ENCODE measurements around the gene GABRG3.

GABRG3 gene

GRCh38 chr15:27466758-27467157 lies 495.8 kb downstream of the GABRG3 start:
- H3K4me3 ChIP-seq (ENCODE audit: low read length) = no peak overlapping the region
- no peak for TF ChIP-seq ZNF274 (IDR thresholded peaks at IDR 0.05; ENCODE audit: low read depth, low read length)

GRCh38 chr15:27468151-27468591 lies 497.2 kb downstream of the GABRG3 start:
- TF ChIP-seq ZNF274 (IDR thresholded peaks at IDR 0.05; ENCODE audit: low read depth, low read length) = no peak
- H3K4me3 ChIP-seq (ENCODE audit: low read length) = no peak overlapping the region

- TF ChIP-seq ZNF274 (IDR thresholded peaks at IDR 0.05; ENCODE audit: low read depth, low read length) = no peak
- no peak overlapping the region for H3K4me3 ChIP-seq (ENCODE audit: low read length)
Measured at GRCh38 chr15:27473845-27474244, 502.9 kb downstream of the GABRG3 start.

- no peak for TF ChIP-seq ZNF274 (IDR thresholded peaks at IDR 0.05; ENCODE audit: low read depth, low read length)
Measured at GRCh38 chr15:27475395-27475794, 504.4 kb downstream of the GABRG3 start.

GRCh38 chr15:27479296-27480140 lies 508.5 kb downstream of the GABRG3 start:
- TF ChIP-seq ZNF274 (IDR thresholded peaks at IDR 0.05; ENCODE audit: low read depth, low read length) = no peak
- no peak overlapping the region for H3K4me3 ChIP-seq (ENCODE audit: low read length)

More at GRCh38 chr15:27475395-27475794, 504.4 kb downstream of the GABRG3 start:
- H3K4me3 ChIP-seq (ENCODE audit: low read length) = no peak overlapping the region

GRCh38 chr15:27480141-27480530 lies 509.2 kb downstream of the GABRG3 start:
- TF ChIP-seq ZNF274 (IDR thresholded peaks at IDR 0.05; ENCODE audit: low read depth, low read length) = no peak
- H3K4me3 ChIP-seq (ENCODE audit: low read length) = no peak overlapping the region

GRCh38 chr15:27480642-27481041 lies 509.7 kb downstream of the GABRG3 start:
- TF ChIP-seq ZNF274 (IDR thresholded peaks at IDR 0.05; ENCODE audit: low read depth, low read length) = no peak

GRCh38 chr15:27481768-27482167 lies 510.8 kb downstream of the GABRG3 start:
- TF ChIP-seq ZNF274 (IDR thresholded peaks at IDR 0.05; ENCODE audit: low read depth, low read length) = no peak
- no peak overlapping the region for H3K4me3 ChIP-seq (ENCODE audit: low read length)

More at GRCh38 chr15:27480642-27481041, 509.7 kb downstream of the GABRG3 start:
- H3K4me3 ChIP-seq (ENCODE audit: low read length) = no peak overlapping the region

GRCh38 chr15:27482287-27482686 lies 511.3 kb downstream of the GABRG3 start:
- H3K4me3 ChIP-seq (ENCODE audit: low read length) = no peak overlapping the region
- no peak for TF ChIP-seq ZNF274 (IDR thresholded peaks at IDR 0.05; ENCODE audit: low read depth, low read length)

- TF ChIP-seq ZNF274 (IDR thresholded peaks at IDR 0.05; ENCODE audit: low read depth, low read length) = no peak
- H3K4me3 ChIP-seq (ENCODE audit: low read length) = no peak overlapping the region
Measured at GRCh38 chr15:27483124-27483523, 512.1 kb downstream of the GABRG3 start.

- no peak for TF ChIP-seq ZNF274 (IDR thresholded peaks at IDR 0.05; ENCODE audit: low read depth, low read length)
- no peak overlapping the region for H3K4me3 ChIP-seq (ENCODE audit: low read length)
Measured at GRCh38 chr15:27485265-27485664, 514.3 kb downstream of the GABRG3 start.

GRCh38 chr15:27486051-27486450 lies 515.1 kb downstream of the GABRG3 start:
- no peak overlapping the region for H3K4me3 ChIP-seq (ENCODE audit: low read length)
- TF ChIP-seq ZNF274 (IDR thresholded peaks at IDR 0.05; ENCODE audit: low read depth, low read length) = no peak

GRCh38 chr15:27486683-27487647 lies 516.0 kb downstream of the GABRG3 start:
- no peak overlapping the region for H3K4me3 ChIP-seq (ENCODE audit: low read length)
- TF ChIP-seq ZNF274 (IDR thresholded peaks at IDR 0.05; ENCODE audit: low read depth, low read length) = no peak

GRCh38 chr15:27487846-27488245 lies 516.9 kb downstream of the GABRG3 start:
- H3K4me3 ChIP-seq (ENCODE audit: low read length) = no peak overlapping the region
- no peak for TF ChIP-seq ZNF274 (IDR thresholded peaks at IDR 0.05; ENCODE audit: low read depth, low read length)

All from GM08714 (cell line).